T follicular helper cell (primary cell): ENCODE results near the gene RRBP1.

Experiments used
- DNase-seq: peaks from one replicate; pipeline ENCODE4 v3.0.0-alpha.2; 2020; ENCODE audit warnings: low read depth
- total RNA-seq, 2 experiments: gene quantifications; one replicate each; lab custom pipeline; 2026; lab: John Stamatoyannopoulos, UW

Gene RRBP1
- 75.3 to 76.2 reads per million in 2 experiments for total RNA-seq

GRCh38 chr20:17682103-17682888 is at the start of gene RRBP1:
Gene RRBP1, minus strand, starts transcription at chr20:17682242. Its CDS starts 21,735 bp downstream, at chr20:17660507.
- DNase-seq: peak; percentile 94

- no peak for DNase-seq
Measured at GRCh38 chr20:17731233-17731632, 49.2 kb upstream of the RRBP1 start.

- DNase-seq: no peak
Measured at GRCh38 chr20:17730071-17730470, 48.0 kb upstream of the RRBP1 start.

GRCh38 chr20:17728074-17728473 is 46.0 kb upstream of the RRBP1 start:
- DNase-seq: no peak

- DNase-seq: no peak
Measured at GRCh38 chr20:17727351-17727750, 45.3 kb upstream of the RRBP1 start.

- no peak for DNase-seq
Measured at GRCh38 chr20:17726902-17727301, 44.9 kb upstream of the RRBP1 start.

- DNase-seq: no peak
Measured at GRCh38 chr20:17725094-17725835, 43.2 kb upstream of the RRBP1 start.

- no peak for DNase-seq
Measured at GRCh38 chr20:17723301-17723691, 41.3 kb upstream of the RRBP1 start.

GRCh38 chr20:17722493-17723300 is 40.7 kb upstream of the RRBP1 start:
- no peak for DNase-seq

GRCh38 chr20:17721802-17722486 is 39.9 kb upstream of the RRBP1 start:
- no peak for DNase-seq

GRCh38 chr20:17720755-17721154 is 38.7 kb upstream of the RRBP1 start:
- DNase-seq: no peak

GRCh38 chr20:17716331-17716730 is 34.3 kb upstream of the RRBP1 start:
- no peak for DNase-seq

- no peak for DNase-seq
Measured at GRCh38 chr20:17715075-17715474, 33.0 kb upstream of the RRBP1 start.

GRCh38 chr20:17714597-17714996 is 32.6 kb upstream of the RRBP1 start:
- no peak for DNase-seq

GRCh38 chr20:17712708-17713107 is 30.7 kb upstream of the RRBP1 start:
- no peak for DNase-seq

- DNase-seq: no peak
Measured at GRCh38 chr20:17712201-17712600, 30.2 kb upstream of the RRBP1 start.

GRCh38 chr20:17711267-17711627 is 29.2 kb upstream of the RRBP1 start:
- DNase-seq: no peak

- DNase-seq: no peak
Measured at GRCh38 chr20:17710379-17711266, 28.6 kb upstream of the RRBP1 start.

- no peak for DNase-seq
Measured at GRCh38 chr20:17709361-17710293, 27.6 kb upstream of the RRBP1 start.
